Measurements from ENCODE around the gene VNN1. TPM values are rescaled to one million over a fixed set of nuclear protein-coding genes. Genes with fewer than 3 reads are reported as not detected.

The VNN1 gene
- polyA plus RNA-seq, 1 donor from 2014 or later = not detected

GRCh38 chr6:132714160-132714559, 305 bp upstream of the VNN1 start:
- Histone ChIP-seq H3K9ac (ENCODE audit: low read length) (no peak overlapping the region), H3K36me3 (ENCODE audit: insufficient read depth, low read length) (no peaks in the 10 kb centered on the region), H3K9me2 (ENCODE audit: insufficient read depth, low read length) (no peaks in the 10 kb centered on the region), H3K4me3 (ENCODE audit: low read length) (no peak overlapping the region), H3K9me3 (ENCODE audit: low read length) (no peaks in the 10 kb centered on the region), H3K27ac (ENCODE audit: low read length) (no peak overlapping the region), H2AFZ (ENCODE audit: low read depth, low read length) (no peak overlapping the region), H3K79me2 (replicated peaks; ENCODE audit: insufficient read depth, low read length) (no peaks in the 10 kb centered on the region), H4K20me1 (ENCODE audit: insufficient read depth) (no peaks in the 10 kb centered on the region), H3K27me3 (ENCODE audit: insufficient read depth, low read depth, low read length) (no peaks in the 10 kb centered on the region), H3F3A (ENCODE audit: insufficient read depth, low read length, poor library complexity, severe bottlenecking) (no peaks in the 10 kb centered on the region), H3K4me2 (ENCODE audit: low read length) (no peak overlapping the region)
- TF ChIP-seq MXI1 (conservative IDR thresholded peaks at IDR 0.05; ENCODE audit: poor library complexity, severe bottlenecking) (no peak), CTCF (IDR thresholded peaks at IDR 0.05; ENCODE audit: poor library complexity, severe bottlenecking) (no peak), EP300 (conservative IDR thresholded peaks at IDR 0.05; ENCODE audit: poor library complexity, severe bottlenecking) (no peak), SMC3 (conservative IDR thresholded peaks at IDR 0.05; ENCODE audit: poor library complexity) (no peak), TAF1 (IDR thresholded peaks at IDR 0.05; ENCODE audit: low read depth) (no peak), POLR2AphosphoS5 (IDR thresholded peaks at IDR 0.05) (no peak), RAD21 (conservative IDR thresholded peaks at IDR 0.05) (no peak)
- TF ChIP-seq, protein P1, sequence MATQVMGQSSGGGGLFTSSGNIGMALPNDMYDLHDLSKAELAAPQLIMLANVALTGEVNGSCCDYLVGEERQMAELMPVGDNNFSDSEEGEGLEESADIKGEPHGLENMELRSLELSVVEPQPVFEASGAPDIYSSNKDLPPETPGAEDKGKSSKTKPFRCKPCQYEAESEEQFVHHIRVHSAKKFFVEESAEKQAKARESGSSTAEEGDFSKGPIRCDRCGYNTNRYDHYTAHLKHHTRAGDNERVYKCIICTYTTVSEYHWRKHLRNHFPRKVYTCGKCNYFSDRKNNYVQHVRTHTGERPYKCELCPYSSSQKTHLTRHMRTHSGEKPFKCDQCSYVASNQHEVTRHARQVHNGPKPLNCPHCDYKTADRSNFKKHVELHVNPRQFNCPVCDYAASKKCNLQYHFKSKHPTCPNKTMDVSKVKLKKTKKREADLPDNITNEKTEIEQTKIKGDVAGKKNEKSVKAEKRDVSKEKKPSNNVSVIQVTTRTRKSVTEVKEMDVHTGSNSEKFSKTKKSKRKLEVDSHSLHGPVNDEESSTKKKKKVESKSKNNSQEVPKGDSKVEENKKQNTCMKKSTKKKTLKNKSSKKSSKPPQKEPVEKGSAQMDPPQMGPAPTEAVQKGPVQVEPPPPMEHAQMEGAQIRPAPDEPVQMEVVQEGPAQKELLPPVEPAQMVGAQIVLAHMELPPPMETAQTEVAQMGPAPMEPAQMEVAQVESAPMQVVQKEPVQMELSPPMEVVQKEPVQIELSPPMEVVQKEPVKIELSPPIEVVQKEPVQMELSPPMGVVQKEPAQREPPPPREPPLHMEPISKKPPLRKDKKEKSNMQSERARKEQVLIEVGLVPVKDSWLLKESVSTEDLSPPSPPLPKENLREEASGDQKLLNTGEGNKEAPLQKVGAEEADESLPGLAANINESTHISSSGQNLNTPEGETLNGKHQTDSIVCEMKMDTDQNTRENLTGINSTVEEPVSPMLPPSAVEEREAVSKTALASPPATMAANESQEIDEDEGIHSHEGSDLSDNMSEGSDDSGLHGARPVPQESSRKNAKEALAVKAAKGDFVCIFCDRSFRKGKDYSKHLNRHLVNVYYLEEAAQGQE (IDR thresholded peaks at IDR 0.05; ENCODE audit: borderline replicate concordance) = no peak

DNA sequence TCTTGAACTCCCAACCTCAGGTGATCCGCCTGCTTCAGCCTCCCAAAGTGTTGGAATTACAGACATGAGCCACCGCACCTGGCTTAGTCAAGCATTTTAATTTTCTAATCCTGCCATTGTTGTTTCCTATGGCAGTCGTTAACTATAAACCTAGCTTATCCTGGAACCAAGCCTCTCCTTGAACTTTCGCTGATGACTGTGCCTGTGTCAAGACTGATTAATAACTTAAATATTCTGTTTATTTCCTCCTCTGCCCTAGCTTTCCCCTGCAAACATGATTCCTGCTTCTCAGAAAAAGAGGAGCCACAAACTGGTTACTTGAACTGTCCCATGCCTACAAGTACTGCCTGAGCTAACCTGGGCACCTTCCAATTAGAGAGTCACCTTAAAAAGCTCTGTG, 1.5 kb downstream of the VNN1 start:
- no peaks in the 10 kb centered on the region for H4K20me1 ChIP-seq (ENCODE audit: insufficient read depth)
- H3K4me2 ChIP-seq (ENCODE audit: low read length) = no peak overlapping the region
- H3K79me2 ChIP-seq (replicated peaks; ENCODE audit: insufficient read depth, low read length) = no peaks in the 10 kb centered on the region
- H2AFZ ChIP-seq (ENCODE audit: low read depth, low read length) = no peak overlapping the region
- no peaks in the 10 kb centered on the region for H3K36me3 ChIP-seq (ENCODE audit: insufficient read depth, low read length)
- no peaks in the 10 kb centered on the region for H3F3A ChIP-seq (ENCODE audit: insufficient read depth, low read length, poor library complexity, severe bottlenecking)
- no peaks in the 10 kb centered on the region for H3K9me3 ChIP-seq (ENCODE audit: low read length)
- H3K4me3 ChIP-seq (ENCODE audit: low read length) = no peak overlapping the region
- H3K27me3 ChIP-seq (ENCODE audit: insufficient read depth, low read depth, low read length) = no peaks in the 10 kb centered on the region
- TF ChIP-seq POLR2AphosphoS5 (IDR thresholded peaks at IDR 0.05) (no peak), CTCF (IDR thresholded peaks at IDR 0.05; ENCODE audit: poor library complexity, severe bottlenecking) (no peak), TAF1 (IDR thresholded peaks at IDR 0.05; ENCODE audit: low read depth) (no peak), MXI1 (conservative IDR thresholded peaks at IDR 0.05; ENCODE audit: poor library complexity, severe bottlenecking) (no peak)
- TF ChIP-seq, protein P1 (IDR thresholded peaks at IDR 0.05; ENCODE audit: borderline replicate concordance) = no peak
- no peak overlapping the region for H3K9ac ChIP-seq (ENCODE audit: low read length)
- H3K27ac ChIP-seq (ENCODE audit: low read length) = no peak overlapping the region
- no peaks in the 10 kb centered on the region for H3K9me2 ChIP-seq (ENCODE audit: insufficient read depth, low read length)
